Measurements from ENCODE around the gene MEX3A. TPM values are rescaled to one million over a fixed set of nuclear protein-coding genes. Genes with fewer than 3 reads are reported as not detected.
A peak's percentile ranks its signal among the peaks of the same experiment; 100 is the strongest.

The MEX3A gene
- total and polyA plus RNA-seq, 4 donors: 0.26 to 8.1 (median 1.1) TPM

GRCh38 chr1:156089704-156090103 lies 7.4 kb upstream of the MEX3A start:
- no peak for DNase-seq
- peaks cover 0 to 10% (median 0%) of the 10 kb centered on the region in 4 donors for H3K36me3 ChIP-seq (ENCODE audit: control insufficient read depth in 4 of 4, insufficient read depth in 4 of 4, low read length in 4 of 4)

GRCh38 chr1:156086256-156086662 lies 4.0 kb upstream of the MEX3A start:
- Histone ChIP-seq H3K36me3 (ENCODE audit: control insufficient read depth in 4 of 4, insufficient read depth in 4 of 4, low read length in 4 of 4) (peaks cover 0 to 2% (median 0%) of the 10 kb centered on the region in 4 donors), H3K27ac (ENCODE audit: low read depth in 1 of 2, low read length in 1 of 2) (no peak overlapping the region), H3K4me3 (no peak overlapping the region), H3K27me3 (ENCODE audit: control insufficient read depth in 3 of 3, insufficient read depth in 3 of 3, low read length in 2 of 3) (no peaks in the 10 kb centered on the region), H3K4me1 (ENCODE audit: control insufficient read depth in 5 of 5, insufficient read depth in 5 of 5, low read length in 5 of 5) (peaks cover 0 to 19% (median 5%) of the 10 kb centered on the region in 5 donors), H3K9ac (ENCODE audit: insufficient read depth in 1 of 2, low read length in 2 of 2) (no peak overlapping the region), H3K9me3 (ENCODE audit: control insufficient read depth in 4 of 4, insufficient read depth in 3 of 4, low read length in 3 of 4) (no peaks in the 10 kb centered on the region)
- WGBS, 2 donors: 34 to 64% methylated on average over 1 of the region's 1 CpG
- TF ChIP-seq CTCF (IDR thresholded peaks at IDR 0.05; ENCODE audit: control extremely low read depth, extremely low read depth): no peak
- DNase-seq (peak; percentile 56 to 69 (median 59)), ATAC-seq (ENCODE audit: insufficient read depth, low FRiP score) (no peak)

More at GRCh38 chr1:156089704-156090103, 7.4 kb upstream of the MEX3A start:
- H3K9ac ChIP-seq (ENCODE audit: insufficient read depth in 1 of 2, low read length in 2 of 2): no peak overlapping the region
- H3K9me3 ChIP-seq (ENCODE audit: control insufficient read depth in 4 of 4, insufficient read depth in 3 of 4, low read length in 3 of 4): no peaks in the 10 kb centered on the region
- H3K27ac ChIP-seq (ENCODE audit: low read depth in 1 of 2, low read length in 1 of 2): no peak overlapping the region
- peaks cover 0 to 7% (median 4%) of the 10 kb centered on the region in 5 donors for H3K4me1 ChIP-seq (ENCODE audit: control insufficient read depth in 5 of 5, insufficient read depth in 5 of 5, low read length in 5 of 5)
- H3K27me3 ChIP-seq (ENCODE audit: control insufficient read depth in 3 of 3, insufficient read depth in 3 of 3, low read length in 2 of 3): no peaks in the 10 kb centered on the region
- H3K4me3 ChIP-seq: no peak overlapping the region
- no peak for ATAC-seq (ENCODE audit: insufficient read depth, low FRiP score)
- TF ChIP-seq CTCF (IDR thresholded peaks at IDR 0.05; ENCODE audit: control extremely low read depth, extremely low read depth): no peak
- 55 to 73% methylated on average over 6 of the region's 6 CpGs for WGBS, 2 donors

- no peaks in the 10 kb centered on the region for H3K9me3 ChIP-seq (ENCODE audit: control insufficient read depth in 4 of 4, insufficient read depth in 3 of 4, low read length in 3 of 4)
- H3K36me3 ChIP-seq (ENCODE audit: control insufficient read depth in 4 of 4, insufficient read depth in 4 of 4, low read length in 4 of 4): peaks cover 0 to 3% (median 0%) of the 10 kb centered on the region in 4 donors
- no peak for DNase-seq
- no peak overlapping the region for H3K4me3 ChIP-seq
- WGBS, 2 donors: 63 to 73% methylated on average over 7 of the region's 7 CpGs
- ATAC-seq (ENCODE audit: insufficient read depth, low FRiP score): no peak
- peak overlapping the region; percentile 16 to 32 for H3K9ac ChIP-seq (ENCODE audit: insufficient read depth in 1 of 2, low read length in 2 of 2)
- H3K27me3 ChIP-seq (ENCODE audit: control insufficient read depth in 3 of 3, insufficient read depth in 3 of 3, low read length in 2 of 3): no peaks in the 10 kb centered on the region
- TF ChIP-seq CTCF (IDR thresholded peaks at IDR 0.05; ENCODE audit: control extremely low read depth, extremely low read depth): no peak
- peaks cover 0 to 29% (median 12%) of the 10 kb centered on the region in 5 donors for H3K4me1 ChIP-seq (ENCODE audit: control insufficient read depth in 5 of 5, insufficient read depth in 5 of 5, low read length in 5 of 5)
- no peak overlapping the region for H3K27ac ChIP-seq (ENCODE audit: low read depth in 1 of 2, low read length in 1 of 2)
These were observed 1.8 kb upstream of the MEX3A start for GRCh38 chr1:156083800-156084790.
